ENCODE results near the gene TMEM82.

DNA sequence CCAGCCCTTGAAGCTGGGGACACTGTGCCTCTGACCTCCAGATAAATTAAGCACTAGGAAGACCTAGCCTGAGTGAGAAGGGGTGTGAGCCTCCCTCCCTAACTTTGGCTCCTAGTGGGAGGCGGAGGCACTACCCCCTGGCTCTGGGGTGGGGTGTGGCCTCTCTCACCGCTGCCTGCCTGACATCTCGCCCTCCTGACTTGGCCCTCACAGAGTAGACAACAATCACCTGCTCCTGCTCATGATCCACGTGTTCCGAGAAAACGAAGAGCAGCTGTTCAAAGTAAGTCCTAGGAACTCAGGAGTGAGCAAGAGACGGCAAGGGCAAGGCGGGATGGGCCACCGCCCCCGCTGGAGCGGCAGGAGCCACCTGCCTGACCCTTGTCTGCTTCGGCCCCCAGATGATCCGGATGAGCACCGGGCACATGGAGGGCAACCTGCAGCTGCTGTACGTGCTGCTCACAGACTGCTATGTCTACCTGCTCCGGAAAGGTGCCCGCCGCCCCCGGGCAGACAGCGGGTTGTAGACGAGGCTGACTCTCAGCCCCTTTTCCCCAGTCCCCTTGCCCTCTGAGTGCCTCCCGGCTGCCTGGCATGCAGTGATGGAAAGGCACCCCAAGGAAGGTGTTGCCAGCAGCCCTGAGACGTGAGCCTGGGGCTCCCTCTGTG is 14.3 kb upstream of the TMEM82 start:
- TF ChIP-seq SUZ12 (IDR thresholded peaks at IDR 0.05; ENCODE audit: extremely low read depth, insufficient read depth, insufficient read length) (no peak), YY1 (IDR thresholded peaks at IDR 0.05; ENCODE audit: insufficient read depth, insufficient read length) (no peak), ZNF274 (IDR thresholded peaks at IDR 0.05; ENCODE audit: low read depth, low read length) (no peak)

All from NT2/D1 (cell line).